ENCODE results near the gene PSME2. TPM values are rescaled to one million over a fixed set of nuclear protein-coding genes. Genes with fewer than 3 reads are reported as not detected.

Gene PSME2
- total and polyA plus RNA-seq, 2 of the 13 experiments (the other 11 are each of a cell fraction or from before 2014, with no cell fraction given) = 332 to 716 TPM

DNA sequence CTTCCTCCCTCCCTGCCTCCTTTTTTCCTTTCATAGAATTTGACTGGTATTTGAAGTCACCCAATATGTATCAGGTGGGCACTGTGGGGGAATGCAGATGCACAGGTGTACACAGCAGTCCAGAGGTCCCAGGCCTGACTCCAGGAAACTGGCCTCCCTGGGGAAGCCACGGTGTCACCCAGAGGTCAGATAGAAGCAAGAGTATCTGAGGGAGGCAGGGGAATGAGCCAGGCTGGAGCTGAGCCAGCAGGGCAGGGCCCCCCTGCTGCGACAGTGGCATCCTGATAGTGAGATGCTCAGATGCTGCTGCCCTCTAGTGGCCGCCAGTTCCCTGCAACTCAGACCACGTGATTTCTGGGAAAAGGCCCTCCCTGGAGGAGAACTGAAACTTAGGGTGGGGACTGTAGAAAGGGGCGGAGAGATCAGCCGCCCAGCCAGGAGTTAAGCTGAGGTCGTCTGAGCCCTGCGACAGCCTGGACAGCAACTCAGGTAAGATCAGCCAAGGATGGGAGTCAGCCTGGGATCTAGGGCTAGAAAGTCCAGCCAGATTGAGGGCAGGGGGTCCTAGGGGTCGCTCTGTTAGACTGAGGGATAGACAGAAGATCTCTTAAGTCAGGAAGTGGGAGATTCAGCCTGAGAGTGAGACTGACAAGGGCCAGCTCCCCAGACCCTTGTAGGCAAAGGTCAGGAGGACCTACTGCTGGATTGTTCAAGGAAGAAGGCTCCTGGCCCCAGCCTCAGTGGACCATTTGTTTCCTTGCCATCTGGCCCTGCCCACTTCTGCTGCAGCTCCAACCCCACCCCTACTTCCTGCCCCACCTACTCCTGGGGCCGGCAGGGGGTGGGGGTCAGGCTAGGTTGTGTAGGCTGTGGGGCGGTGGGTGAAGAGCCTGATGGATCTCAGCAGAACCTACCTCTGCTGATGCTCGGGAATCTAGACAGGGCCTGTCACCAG, 14.7 kb upstream of the PSME2 start, which contains the start of gene IRF9 (continued):
- TF ChIP-seq PLRG1 (conservative IDR thresholded peaks at IDR 0.05) (no peak), ATF7-NPFF (CRISPR knock-in tag; IDR thresholded peaks at IDR 0.05; ENCODE audit: low read depth) (peak; percentile 13; the same call in 1 of the 2 replicates), SOX5 (CRISPR knock-in tag; IDR thresholded peaks at IDR 0.05; ENCODE audit: borderline replicate concordance) (peak; percentile 94), ZFP36L1 (CRISPR knock-in tag; IDR thresholded peaks at IDR 0.05) (peak; percentile 100), RBM39 (IDR thresholded peaks at IDR 0.05; ENCODE audit: low read depth, low read length, poor library complexity, severe bottlenecking) (peak; percentile 98), ZEB1 (IDR thresholded peaks at IDR 0.05; ENCODE audit: insufficient replicate concordance, low read depth) (peak; percentile 84), ZKSCAN8 (CRISPR knock-in tag; IDR thresholded peaks at IDR 0.05; ENCODE audit: borderline replicate concordance) (peak; percentile 99), ZNF749 (CRISPR knock-in tag; IDR thresholded peaks at IDR 0.05; ENCODE audit: borderline replicate concordance) (peak; percentile 99), ZNF160 (CRISPR knock-in tag; IDR thresholded peaks at IDR 0.05) (peak; percentile 43; the same call in 1 of the 2 replicates), TMF1 (CRISPR knock-in tag; IDR thresholded peaks at IDR 0.05; ENCODE audit: low read depth) (peak; percentile 38; the same call in 1 of the 2 replicates), KMT2B (CRISPR knock-in tag; IDR thresholded peaks at IDR 0.05) (peak; percentile 91), ARHGAP35 (CRISPR knock-in tag; IDR thresholded peaks at IDR 0.05; ENCODE audit: borderline replicate concordance) (peak; percentile 73; the same call in 1 of the 2 replicates), CHCHD3 (CRISPR knock-in tag; IDR thresholded peaks at IDR 0.05) (0 out of 2 replicates have a peak, but pooled peaks have one; percentile 65), ZNF703 (CRISPR knock-in tag; IDR thresholded peaks at IDR 0.05; ENCODE audit: borderline replicate concordance) (no peak), XRCC5 (optimal IDR thresholded peaks at IDR 0.05; ENCODE audit: low read length) (peak; percentile 100)
- TF ChIP-seq, protein P1, sequence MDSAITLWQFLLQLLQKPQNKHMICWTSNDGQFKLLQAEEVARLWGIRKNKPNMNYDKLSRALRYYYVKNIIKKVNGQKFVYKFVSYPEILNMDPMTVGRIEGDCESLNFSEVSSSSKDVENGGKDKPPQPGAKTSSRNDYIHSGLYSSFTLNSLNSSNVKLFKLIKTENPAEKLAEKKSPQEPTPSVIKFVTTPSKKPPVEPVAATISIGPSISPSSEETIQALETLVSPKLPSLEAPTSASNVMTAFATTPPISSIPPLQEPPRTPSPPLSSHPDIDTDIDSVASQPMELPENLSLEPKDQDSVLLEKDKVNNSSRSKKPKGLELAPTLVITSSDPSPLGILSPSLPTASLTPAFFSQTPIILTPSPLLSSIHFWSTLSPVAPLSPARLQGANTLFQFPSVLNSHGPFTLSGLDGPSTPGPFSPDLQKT (CRISPR knock-in tag; IDR thresholded peaks at IDR 0.05; ENCODE audit: borderline replicate concordance) = no peak; the same call in 1 of the 2 replicates
- TF ChIP-seq, protein P2, sequence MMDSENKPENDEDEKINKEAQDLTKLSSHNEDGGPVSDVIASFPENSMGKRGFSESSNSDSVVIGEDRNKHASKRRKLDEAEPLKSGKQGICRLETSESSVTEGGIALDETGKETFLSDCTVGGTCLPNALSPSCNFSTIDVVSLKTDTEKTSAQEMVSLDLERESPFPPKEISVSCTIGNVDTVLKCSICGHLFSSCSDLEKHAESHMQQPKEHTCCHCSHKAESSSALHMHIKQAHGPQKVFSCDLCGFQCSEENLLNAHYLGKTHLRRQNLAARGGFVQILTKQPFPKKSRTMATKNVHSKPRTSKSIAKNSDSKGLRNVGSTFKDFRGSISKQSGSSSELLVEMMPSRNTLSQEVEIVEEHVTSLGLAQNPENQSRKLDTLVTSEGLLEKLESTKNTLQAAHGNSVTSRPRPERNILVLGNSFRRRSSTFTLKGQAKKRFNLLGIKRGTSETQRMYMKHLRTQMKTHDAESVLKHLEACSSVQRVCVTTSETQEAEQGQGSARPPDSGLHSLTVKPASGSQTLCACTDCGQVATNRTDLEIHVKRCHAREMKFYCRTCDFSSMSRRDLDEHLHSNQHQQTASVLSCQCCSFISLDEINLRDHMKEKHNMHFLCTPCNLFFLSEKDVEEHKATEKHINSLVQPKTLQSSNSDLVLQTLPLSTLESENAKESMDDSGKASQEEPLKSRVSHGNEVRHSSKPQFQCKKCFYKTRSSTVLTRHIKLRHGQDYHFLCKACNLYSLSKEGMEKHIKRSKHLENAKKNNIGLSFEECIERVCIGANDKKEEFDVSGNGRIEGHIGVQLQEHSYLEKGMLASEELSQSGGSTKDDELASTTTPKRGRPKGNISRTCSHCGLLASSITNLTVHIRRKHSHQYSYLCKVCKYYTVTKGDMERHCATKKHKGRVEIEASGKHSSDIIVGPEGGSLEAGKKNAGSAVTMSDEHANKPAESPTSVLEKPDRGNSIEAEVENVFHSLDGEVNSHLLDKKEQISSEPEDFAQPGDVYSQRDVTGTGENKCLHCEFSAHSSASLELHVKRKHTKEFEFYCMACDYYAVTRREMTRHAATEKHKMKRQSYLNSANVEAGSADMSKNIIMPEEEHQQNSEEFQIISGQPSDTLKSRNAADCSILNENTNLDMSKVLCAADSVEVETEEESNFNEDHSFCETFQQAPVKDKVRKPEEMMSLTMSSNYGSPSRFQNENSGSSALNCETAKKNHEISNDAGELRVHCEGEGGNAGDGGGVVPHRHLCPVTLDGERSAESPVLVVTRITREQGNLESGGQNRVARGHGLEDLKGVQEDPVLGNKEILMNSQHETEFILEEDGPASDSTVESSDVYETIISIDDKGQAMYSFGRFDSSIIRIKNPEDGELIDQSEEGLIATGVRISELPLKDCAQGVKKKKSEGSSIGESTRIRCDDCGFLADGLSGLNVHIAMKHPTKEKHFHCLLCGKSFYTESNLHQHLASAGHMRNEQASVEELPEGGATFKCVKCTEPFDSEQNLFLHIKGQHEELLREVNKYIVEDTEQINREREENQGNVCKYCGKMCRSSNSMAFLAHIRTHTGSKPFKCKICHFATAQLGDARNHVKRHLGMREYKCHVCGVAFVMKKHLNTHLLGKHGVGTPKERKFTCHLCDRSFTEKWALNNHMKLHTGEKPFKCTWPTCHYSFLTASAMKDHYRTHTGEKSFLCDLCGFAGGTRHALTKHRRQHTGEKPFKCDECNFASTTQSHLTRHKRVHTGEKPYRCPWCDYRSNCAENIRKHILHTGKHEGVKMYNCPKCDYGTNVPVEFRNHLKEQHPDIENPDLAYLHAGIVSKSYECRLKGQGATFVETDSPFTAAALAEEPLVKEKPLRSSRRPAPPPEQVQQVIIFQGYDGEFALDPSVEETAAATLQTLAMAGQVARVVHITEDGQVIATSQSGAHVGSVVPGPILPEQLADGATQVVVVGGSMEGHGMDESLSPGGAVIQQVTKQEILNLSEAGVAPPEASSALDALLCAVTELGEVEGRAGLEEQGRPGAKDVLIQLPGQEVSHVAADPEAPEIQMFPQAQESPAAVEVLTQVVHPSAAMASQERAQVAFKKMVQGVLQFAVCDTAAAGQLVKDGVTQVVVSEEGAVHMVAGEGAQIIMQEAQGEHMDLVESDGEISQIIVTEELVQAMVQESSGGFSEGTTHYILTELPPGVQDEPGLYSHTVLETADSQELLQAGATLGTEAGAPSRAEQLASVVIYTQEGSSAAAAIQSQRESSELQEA (CRISPR knock-in tag; IDR thresholded peaks at IDR 0.05; ENCODE audit: not compliant biosample characterization) = peak; percentile 96
